DOHH2 (cell line): ENCODE measurements around the gene GPSM3.
"Not testable (repeated sequence)": the region's sequence is repeated elsewhere in the genome, so short reads cannot be mapped to it uniquely, and the experiment has no call there.

Experiments used
- H3F3A ChIP-seq: fragments of 200-600 bp; sonication (generic), shearing (Covaris generic); 2 replicates; pipeline ENCODE4 v1.6.0; 2016; ENCODE audit warnings: antibody characterized with exemption, mild to moderate bottlenecking; ENCODE audit not compliant: control insufficient read depth, insufficient read depth
- H3K27ac ChIP-seq: fragments of 200-600 bp; sonication (generic); 2 replicates; pipeline ENCODE4 v1.5.1; 2014; ENCODE audit warnings: low read depth, mild to moderate bottlenecking, low read length, moderate library complexity
- H3K27me3 ChIP-seq: fragments of 200-600 bp; sonication (generic); 2 replicates; pipeline ENCODE4 v1.6.1; 2014; ENCODE audit warnings: mild to moderate bottlenecking, low read length, mixed read lengths; ENCODE audit not compliant: control insufficient read depth
- H3K36me3 ChIP-seq: fragments of 200-600 bp; sonication (generic); 2 replicates; pipeline ENCODE4 v1.6.1; 2014; ENCODE audit warnings: mild to moderate bottlenecking, low read length, moderate library complexity, mixed read lengths; ENCODE audit not compliant: control insufficient read depth
- H3K4me1 ChIP-seq: fragments of 200-600 bp; sonication (generic); 2 replicates; pipeline ENCODE4 v1.6.1; 2014; ENCODE audit warnings: mild to moderate bottlenecking, low read length, mixed read lengths; ENCODE audit not compliant: control insufficient read depth
- H3K4me2 ChIP-seq: fragments of 200-600 bp; sonication (generic); 2 replicates; pipeline ENCODE4 v1.6.0; 2014; ENCODE audit warnings: mild to moderate bottlenecking, low read length, moderate library complexity
- H3K4me3 ChIP-seq: fragments of 200-600 bp; sonication (generic); 2 replicates; pipeline ENCODE4 v1.5.1; 2014; ENCODE audit warnings: mild to moderate bottlenecking, low read length, mixed read lengths
- H3K79me2 ChIP-seq: fragments of 200-600 bp; sonication (generic); 2 replicates; pipeline ENCODE4 v1.6.1; 2014; ENCODE audit warnings: mild to moderate bottlenecking, low read length, mixed read lengths; ENCODE audit not compliant: control insufficient read depth
- H3K9me2 ChIP-seq: fragments of 200-600 bp; sonication (generic); replicated peaks from 2 replicates; pipeline ENCODE4 v1.6.1; 2014; ENCODE audit warnings: mild to moderate bottlenecking, low read length, mixed read lengths; ENCODE audit not compliant: control insufficient read depth
- H3K9me3 ChIP-seq: fragments of 200-600 bp; sonication (generic); 2 replicates; pipeline ENCODE4 v1.6.1; 2014; ENCODE audit warnings: antibody characterized with exemption, low read length, mixed read lengths; ENCODE audit not compliant: control insufficient read depth, insufficient read depth
- H4K20me1 ChIP-seq: fragments of 200-600 bp; sonication (generic); 2 replicates; pipeline ENCODE4 v1.6.0; 2014; ENCODE audit warnings: low read depth, mild to moderate bottlenecking, antibody characterized with exemption, low read length, moderate library complexity; ENCODE audit not compliant: control insufficient read depth, insufficient read depth
- CTCF ChIP-seq: fragments of 200-600 bp; sonication (generic); IDR thresholded peaks from one replicate; pipeline ENCODE4 v1.5.1; 2014; ENCODE audit warnings: antibody characterized with exemption, mild to moderate bottlenecking, low read depth, low read length; ENCODE audit not compliant: poor library complexity, severe bottlenecking
- EZH2phosphoT487 ChIP-seq: fragments of 200-600 bp; sonication (generic); IDR thresholded peaks from 2 replicates; pipeline ENCODE4 v1.6.1; 2017; ENCODE audit warnings: borderline replicate concordance, mild to moderate bottlenecking, antibody characterized with exemption, low read length, moderate library complexity, mixed read lengths

The GPSM3 gene

GRCh38 chr6:32187009-32187709, 5.3 kb downstream of the GPSM3 start:
- Histone ChIP-seq H3K27ac (peak overlapping the region; percentile 36), H3K9me3 (no peaks in the 10 kb centered on the region), H3K36me3 (peaks cover 69% of the 10 kb centered on the region), H3K79me2 (peaks cover 48% of the 10 kb centered on the region), H3K4me3 (peak overlapping the region; percentile 44), H4K20me1 (no peaks in the 10 kb centered on the region), H3K9me2 (no peaks in the 10 kb centered on the region), H3F3A (peaks cover 9% of the 10 kb centered on the region), H3K4me2 (peak overlapping the region; percentile 100), H3K4me1 (peaks cover 54% of the 10 kb centered on the region), H3K27me3 (no peaks in the 10 kb centered on the region)
- TF ChIP-seq EZH2phosphoT487 (no peak), CTCF (no peak)

DNA sequence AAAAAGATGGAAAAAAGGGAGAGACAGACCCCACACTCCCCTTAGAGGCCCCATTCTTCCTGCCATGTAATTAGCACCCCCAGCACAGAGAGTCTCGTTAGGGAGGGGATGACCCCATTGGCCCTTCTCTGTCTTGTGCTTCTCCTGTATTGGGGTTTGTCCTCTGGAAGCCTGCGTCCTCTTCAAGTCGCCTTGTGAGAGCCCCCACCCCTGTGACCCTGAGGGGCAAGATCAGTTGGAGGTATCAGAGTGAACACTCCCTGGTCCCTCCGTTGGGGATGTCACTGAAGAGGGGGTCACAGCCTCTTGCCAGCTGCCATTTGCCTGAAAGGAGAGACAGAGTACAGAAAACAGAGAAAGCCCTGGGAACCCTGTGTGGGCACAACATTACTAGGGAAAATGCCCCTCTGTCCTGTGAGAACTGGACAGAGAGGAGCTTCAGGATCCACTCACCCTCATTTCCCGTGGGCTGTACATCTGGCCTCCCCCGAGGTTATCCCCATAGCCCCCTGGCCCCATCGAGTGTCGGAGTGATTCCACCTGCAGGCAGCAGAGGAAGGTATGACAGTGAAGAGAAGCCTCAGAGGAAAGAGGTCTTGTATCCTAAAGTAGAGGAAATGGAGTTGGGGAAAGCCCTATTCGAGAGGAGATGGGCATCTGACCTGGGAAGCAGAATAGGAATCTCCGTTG, 6.1 kb downstream of the GPSM3 start:
- Histone ChIP-seq H3K79me2 (peaks cover 42% of the 10 kb centered on the region), H3K36me3 (peaks cover 66% of the 10 kb centered on the region), H3K4me1 (peaks cover 46% of the 10 kb centered on the region), H3K27ac (peak overlapping the region; percentile 36)
- not testable (repeated sequence) for H3K4me3 ChIP-seq, H3F3A ChIP-seq, H3K9me3 ChIP-seq, H3K9me2 ChIP-seq, H4K20me1 ChIP-seq, H3K4me2 ChIP-seq, H3K27me3 ChIP-seq

DNA sequence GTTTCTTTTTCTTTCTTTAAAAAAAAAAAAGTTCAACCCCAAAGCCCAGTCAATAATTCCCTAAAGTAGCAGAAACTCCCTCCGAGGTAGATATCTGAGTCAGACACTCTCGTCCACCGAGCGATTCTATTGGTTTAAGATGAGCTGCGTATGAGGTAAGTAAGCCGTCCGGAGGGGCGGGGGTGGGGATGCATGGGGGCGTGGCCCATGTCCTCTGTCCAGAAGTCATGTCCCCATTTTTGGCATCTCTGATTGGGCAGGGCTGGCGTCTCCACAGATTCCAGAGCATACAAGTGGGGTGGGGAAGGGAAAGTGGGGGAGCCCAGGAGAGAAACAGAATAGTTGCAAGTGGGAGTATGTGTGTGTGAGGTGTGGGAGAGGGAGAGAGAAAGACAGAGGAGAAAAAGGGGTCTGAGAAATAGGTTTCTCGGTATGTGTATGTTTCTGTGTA, 6.7 kb downstream of the GPSM3 start:
- not testable (repeated sequence) for H3K27ac ChIP-seq, H3K9me2 ChIP-seq, H3K4me3 ChIP-seq, H4K20me1 ChIP-seq, H3K9me3 ChIP-seq, H3K27me3 ChIP-seq, H3F3A ChIP-seq
- Histone ChIP-seq H3K4me2 (peak overlapping the region; percentile 11; the same call in 1 of the 2 replicates), H3K36me3 (peaks cover 66% of the 10 kb centered on the region), H3K79me2 (peaks cover 39% of the 10 kb centered on the region), H3K4me1 (peaks cover 41% of the 10 kb centered on the region)

- TF ChIP-seq CTCF (no peak), EZH2phosphoT487 (no peak)
- no peak within 1 kb of the TSS for H3K4me3 ChIP-seq
- H3K79me2 ChIP-seq: peaks cover 38% of the 10 kb centered on the region
- no peak within 1 kb of the TSS for H3K27ac ChIP-seq
- H4K20me1 ChIP-seq: no peaks in the 10 kb centered on the region
- peaks cover 4% of the 10 kb centered on the region; the same call in 1 of the 2 replicates for H3F3A ChIP-seq
- H3K27me3 ChIP-seq: no peaks in the 10 kb centered on the region
- H3K36me3 ChIP-seq: peaks cover 78% of the 10 kb centered on the region
- no peaks in the 10 kb centered on the region for H3K9me3 ChIP-seq
- no peak within 1 kb of the TSS for H3K4me2 ChIP-seq
- peaks cover 47% of the 10 kb centered on the region for H3K4me1 ChIP-seq
- H3K9me2 ChIP-seq: no peaks in the 10 kb centered on the region
These were observed 8.3 kb downstream of the GPSM3 start, which contains the start of gene AGER for GRCh38 chr6:32184084-32184640. Gene AGER (minus strand): TSS chr6:32184253. CDS start chr6:32184222, 31 bp downstream.
